Stimulated activated CD4-positive, alpha-beta T cell treated with anti-CD3 and anti-CD28 coated beads, Interleukin-12 subunit alpha, Interleukin-12 subunit beta, amount 100 ng/mL, for 4 hours (primary cell): ENCODE measurements around the gene GLT8D2.

Source experiments
- DNase-seq: peaks from one replicate; pipeline ENCODE4 v3.0.0-alpha.2; 2020

GLT8D2 gene

DNA sequence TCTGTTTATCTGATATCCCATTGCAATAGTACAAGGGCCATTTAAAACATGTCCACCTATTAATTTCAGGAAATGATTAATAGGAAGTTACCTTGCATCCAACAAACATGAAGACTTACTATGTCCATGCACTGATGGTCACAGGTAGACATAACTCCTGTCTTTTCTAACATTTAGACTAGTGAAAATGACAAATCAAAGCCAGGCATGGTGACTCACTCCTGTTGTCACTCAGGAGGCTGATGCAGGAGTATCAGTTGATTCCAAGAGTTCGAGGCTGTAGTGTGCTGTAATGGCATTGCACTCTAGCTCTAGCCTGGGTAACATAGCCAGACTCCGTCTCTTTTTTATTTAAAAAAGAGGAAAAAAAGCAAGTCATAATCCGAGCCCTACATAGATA is 105.0 kb downstream of the GLT8D2 start:
- DNase-seq, result no peak
